DMS 273 (cell line): ENCODE data around the gene BMP6.

ENCODE experiments used
- DNase-seq: peaks from one replicate; lab custom pipeline; 2025; ENCODE audit not compliant: unreplicated experiment; lab: John Stamatoyannopoulos, UW

BMP6 gene

GRCh38 chr6:7901056-7901455 is 175.2 kb downstream of the BMP6 start:
- DNase-seq, result no peak

DNA sequence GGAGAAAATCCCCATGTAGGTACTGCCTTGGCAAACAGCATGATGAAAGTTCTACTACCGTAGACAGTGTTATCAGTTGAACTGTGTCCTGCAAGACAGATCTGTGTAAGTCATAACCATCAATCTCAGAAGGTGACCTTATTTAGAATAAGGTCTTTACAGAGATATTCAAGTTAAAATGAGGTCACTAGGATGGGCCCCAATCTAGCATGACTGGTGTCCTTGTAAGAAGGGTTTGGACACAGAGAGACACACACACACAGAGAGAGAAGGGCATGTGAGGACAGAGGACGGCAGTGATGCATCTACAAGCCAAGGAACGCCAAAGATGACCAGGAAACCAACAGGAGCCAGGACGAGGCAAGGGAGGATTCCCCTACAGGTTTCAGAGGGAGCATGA is 175.9 kb downstream of the BMP6 start:
- DNase-seq, result no peak

DNA sequence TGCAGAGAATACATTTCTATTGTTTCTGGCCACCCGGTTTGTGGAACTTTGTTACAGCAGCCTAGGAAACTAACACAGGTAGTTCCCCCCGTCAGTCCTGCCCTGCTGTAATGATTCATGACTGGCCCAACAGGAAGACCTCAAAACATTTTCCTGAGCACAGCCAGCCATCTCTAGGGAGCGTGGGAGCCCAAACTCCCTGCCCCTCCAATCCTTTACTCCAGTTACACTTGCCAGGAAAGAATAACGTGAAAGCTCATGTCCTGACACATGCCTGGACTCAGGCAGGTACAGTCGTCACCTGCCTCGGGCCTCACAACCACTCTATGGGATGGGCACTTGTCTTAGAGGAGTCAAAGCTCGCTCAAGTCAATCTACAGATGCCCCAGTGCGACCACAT is 176.3 kb downstream of the BMP6 start:
- no peak for DNase-seq

DNA sequence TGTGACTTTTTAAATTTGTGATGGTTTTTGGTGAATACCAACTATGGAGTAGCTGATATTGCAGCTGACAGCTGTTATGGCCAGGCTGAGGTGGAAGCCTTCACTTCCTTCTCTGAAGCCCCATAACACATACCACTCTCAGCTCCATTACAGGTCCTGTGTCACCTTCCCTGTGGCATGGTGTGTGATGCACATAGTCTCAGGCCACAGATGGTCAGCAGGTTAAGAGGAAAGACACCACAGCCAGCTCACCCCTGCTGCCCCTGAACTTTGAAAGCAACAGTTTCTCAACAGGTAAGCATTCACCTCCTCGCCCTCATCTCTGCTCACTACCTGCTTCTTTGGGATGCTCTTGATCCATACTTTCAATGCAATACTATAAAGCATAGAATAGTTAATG is 177.0 kb downstream of the BMP6 start:
- DNase-seq, result no peak

DNA sequence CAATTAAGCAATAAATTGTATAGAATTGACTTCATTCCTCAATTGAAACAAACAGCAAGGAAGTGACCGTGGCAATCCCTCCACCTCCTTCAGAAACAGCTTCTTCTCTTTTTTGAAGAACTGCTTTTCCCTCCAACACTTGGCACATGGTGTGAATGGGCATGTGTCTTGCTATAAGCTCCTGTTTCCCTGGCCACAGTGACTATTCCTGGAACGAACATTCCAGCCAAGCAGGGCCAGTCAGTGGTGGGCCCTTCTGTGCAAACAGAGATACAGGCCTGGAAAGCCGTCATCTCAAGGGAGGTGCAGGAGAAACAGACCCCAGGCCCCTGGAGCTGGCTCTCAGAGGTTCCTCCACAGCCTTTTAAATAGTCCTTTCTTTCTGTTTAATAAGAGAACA is 177.8 kb downstream of the BMP6 start:
- DNase-seq, result no peak

DNA sequence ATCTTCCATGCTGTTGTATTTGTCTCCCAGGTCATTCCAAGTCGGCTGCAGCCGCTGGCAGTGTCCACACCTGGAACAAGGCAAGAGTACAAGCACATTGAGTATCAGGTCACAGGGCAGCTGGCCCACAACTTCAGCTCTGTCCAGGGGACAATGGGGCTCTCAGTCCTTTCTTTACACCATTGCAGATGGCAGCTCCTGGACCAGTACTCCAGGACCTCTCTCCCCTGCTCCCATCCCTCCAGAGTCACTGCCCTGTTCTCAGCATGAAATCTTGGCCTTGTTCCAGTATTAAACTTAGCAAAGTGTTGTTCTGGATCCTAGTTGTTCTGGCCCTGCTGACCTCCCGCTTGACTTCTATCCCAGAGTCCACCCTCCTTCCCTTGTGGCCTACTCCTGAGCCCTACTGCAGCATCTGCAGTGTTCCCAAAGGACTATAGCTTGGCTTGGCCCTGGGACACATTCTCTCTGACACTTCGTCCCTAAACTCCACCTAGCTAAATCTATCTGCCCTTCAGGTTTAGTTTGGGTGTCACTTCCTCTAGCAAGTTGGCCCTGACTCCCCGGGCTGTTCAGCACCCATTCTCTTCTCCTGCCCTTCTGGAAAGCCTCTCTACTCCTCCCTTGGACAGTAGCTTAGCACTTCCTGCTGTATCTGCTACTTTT is 178.9 kb downstream of the BMP6 start:
- DNase-seq, result no peak

DNA sequence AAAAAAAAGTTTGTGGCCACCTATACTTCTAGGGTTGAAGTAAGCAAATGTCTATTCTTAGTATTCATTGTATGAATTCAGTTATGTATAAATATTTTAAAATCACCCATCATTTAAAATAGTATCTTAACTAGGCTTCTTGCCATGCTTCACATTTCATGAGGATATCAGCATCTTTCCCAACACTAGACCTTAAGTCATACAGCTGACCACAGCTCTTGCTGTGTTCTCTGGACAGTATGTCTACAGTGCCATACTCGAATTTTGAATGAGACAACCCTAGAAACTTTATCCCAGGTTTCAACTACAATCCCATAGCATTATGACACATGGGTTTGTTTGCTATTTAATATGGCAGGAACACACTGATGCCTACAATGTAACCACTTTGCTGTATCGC is 179.5 kb downstream of the BMP6 start:
- DNase-seq, result no peak

DNA sequence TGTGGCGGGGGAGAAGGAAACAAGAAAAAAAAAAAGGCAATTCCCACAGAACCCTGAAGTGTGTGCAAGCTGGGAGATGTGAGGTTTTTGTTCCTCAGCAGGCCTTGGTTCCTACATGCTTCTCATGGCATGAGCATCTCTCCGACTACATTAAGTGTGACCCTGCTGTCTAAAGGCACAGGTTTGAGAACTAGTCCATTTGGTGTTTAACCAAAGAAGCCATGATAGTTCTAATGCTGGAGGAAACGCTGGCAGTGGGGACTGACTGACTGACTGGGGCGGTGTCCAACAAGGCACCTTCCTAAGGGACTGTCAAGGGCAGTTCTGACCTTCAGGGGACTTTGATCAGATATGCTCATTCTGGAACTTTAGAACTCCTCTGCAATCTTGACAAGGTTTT is 180.8 kb downstream of the BMP6 start:
- no peak for DNase-seq

DNA sequence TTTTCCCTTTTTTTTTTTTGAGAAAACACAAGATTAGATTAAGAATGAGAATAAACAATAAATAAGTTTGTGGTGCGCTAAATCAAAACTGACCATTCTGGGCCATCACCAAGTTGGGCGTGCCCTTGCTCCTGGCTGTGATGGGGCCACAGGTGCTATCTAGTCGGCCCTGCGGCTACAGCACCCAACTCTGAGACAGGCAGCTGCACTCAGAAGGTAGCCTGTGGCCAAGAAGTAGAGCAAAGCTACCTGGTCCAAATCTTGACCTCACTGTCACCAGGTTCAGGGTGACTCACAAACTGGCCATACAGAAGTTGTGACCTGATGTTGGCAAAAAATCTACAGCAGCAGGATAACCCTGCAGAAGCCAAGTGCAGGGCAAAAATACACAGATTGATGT is 181.3 kb downstream of the BMP6 start:
- DNase-seq, result no peak

- peak; percentile 71 for DNase-seq
Measured at GRCh38 chr6:7909323-7910276, 183.7 kb downstream of the BMP6 start.

DNA sequence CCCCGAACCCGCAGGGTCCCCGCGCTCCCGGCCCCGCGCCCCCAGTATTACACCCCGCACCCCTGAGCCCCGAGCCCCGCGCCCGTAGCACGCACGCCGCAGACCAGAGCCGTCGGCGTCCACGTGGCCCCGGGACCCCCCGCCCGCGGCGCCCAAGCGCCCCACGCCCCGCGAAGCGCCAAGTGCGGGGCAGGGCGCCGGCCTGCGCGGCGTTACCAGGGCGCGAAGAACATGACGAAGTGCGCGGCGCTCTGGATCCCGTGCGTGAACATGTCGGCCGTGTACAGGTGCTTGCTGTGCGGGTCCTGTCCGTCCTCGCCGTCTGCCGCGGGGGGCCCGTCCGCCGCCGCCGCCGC is 184.4 kb downstream of the BMP6 start:
- DNase-seq, result no peak

DNA sequence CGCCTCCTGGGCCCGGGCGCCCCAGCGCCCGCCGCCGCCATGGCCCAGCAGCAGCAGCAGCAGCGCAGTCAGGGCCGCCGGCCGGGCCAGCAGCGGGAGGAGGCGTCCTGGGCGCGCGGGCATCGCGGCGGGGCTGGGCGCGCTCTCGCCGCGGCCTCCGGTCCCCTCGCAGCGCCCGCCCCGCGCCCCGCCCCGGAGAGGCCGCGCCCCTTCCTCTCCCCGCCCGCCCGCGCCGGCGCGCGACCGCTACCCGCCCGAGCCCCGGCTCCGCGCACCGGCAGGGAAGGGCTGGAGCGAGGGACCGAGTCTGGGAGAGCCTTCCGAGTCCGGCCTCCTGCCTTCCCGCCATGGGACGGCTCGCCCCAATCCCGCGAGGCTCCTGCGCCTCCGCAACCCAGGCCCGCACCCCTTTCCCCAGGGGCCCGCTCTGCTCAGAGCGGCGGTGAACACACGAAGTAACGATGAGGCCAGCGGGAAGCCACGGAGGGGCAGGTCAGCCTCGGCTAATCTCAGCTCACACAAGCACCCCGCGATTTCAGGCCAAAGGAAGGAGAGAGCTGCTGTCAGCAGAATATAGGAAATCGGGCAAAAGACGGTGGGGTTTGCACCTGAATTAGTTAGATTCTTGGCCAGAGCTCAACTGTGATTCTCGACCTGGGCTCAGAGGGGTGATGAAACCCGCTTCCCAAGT is 184.9 kb downstream of the BMP6 start, which contains the start of gene TXNDC5:
TXNDC5 (minus strand) TSS at position 135 of the 691 bp plus-strand sequence; CDS start at position 123, 12 bp downstream.
- DNase-seq, result peak; percentile 91

DNA sequence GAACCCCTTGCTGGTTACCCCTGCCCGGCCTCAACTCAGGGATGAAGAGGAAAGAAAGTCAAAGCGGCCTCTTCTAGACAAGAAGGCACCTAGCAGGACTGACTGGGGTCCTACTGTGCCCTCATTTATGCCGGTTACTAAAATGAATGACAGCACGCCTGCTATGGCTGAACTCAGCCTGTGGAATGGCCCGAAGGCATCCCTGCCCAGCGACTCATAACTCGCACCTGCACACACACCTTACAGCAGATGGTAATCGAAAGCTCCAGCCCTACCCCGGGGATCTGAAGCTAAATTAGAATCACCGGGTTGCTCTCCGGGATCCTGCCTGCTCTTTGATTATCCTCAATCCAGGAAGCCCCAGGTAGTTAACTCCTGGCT is 185.4 kb downstream of the BMP6 start:
- no peak for DNase-seq

GRCh38 chr6:7912024-7912423 is 186.1 kb downstream of the BMP6 start:
- DNase-seq, result no peak

DNA sequence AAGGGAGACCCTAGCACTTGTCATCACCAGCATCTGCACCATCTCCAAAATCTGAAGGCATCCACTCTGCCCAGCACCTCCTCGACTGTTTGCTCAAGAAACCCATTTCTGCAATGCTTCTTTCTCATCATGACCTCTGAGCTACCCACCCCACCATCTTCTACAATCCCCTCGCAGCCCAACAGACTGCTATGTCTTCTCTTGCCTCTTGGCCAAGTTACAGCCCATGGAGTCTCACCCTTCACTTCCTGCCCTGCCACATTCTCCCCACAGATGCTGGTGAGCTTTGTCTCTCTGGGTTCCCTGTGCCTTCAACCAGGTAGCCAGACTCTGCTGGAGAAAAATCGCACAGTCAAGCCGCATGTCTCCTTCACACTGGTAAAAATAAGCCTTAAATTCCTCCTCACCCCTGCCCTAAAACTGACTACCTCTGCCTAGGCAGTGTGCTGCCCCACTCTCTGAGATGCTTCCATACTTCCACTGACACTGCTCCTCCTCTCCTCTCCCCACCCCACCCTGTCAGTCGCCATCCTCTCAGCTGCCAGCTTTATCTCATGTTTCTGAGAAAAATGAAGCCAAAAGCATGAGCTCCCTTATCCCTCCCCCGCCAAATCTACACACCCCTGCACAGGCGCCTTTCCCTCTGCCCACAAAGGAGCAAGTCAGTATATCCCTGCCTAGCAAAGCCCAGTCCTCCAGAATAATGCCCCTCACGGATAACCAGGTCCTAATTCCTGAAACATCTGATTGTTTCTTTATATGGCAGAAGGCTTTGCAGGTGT is 187.0 kb downstream of the BMP6 start:
- DNase-seq, result no peak

DNA sequence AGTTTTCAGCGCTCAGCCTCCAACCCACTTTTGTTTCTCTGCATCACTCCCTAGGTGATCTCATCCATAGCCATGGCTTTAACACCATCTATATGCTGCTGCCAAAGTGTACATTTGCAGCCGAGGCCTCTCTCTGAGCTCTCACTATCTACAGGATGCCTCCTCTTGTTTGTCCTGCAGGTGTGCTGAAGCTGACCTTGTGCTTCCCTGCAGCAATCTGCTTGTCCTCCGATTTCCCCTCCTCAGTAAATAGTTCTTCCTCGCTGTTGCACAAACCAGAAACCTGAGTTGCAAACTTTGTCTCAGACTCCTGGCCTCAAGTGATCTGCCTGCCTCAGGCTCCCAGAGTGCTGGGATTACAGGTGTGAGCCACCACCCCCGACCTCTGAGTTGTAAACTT is 188.4 kb downstream of the BMP6 start:
- DNase-seq, result no peak

- no peak for DNase-seq
Measured at GRCh38 chr6:7914991-7915789, 189.3 kb downstream of the BMP6 start.

DNA sequence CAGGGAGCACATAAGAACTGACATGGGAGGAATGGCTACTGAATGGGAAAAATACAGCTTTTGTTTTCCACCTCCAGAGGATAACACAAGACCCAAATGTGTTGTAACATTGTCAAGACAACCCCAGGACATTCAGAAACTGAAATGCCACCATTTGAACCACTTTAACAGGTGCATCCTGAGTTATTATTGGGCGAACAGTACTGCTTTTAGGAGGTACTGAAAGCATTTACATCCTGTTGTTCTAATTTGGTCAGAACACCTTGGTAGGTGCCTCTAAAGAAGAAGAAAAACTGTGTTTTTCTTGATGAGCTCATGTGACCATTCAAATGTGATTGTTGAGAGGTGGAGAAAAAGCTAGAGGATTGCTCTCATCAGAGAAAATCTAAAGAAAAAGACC is 191.1 kb downstream of the BMP6 start:
- no peak for DNase-seq

DNA sequence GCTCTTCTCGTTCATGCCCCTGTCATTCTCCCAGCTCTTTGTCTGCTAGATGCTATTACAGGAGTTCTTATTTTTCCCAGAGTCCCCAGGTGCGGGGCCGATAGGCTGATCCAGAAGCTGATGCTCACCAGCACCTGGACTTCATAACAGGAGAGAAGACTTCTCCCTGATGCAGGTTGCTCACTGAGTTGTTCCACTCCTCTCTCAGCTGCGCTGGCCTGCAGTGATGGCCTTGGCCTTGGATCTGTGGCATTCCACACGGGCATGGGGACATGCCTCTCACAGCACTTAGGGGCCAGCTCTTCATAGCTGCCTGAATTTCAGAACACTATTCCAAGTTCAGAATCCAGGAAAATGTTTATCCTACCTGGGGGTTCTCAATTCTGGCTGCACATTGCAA is 191.8 kb downstream of the BMP6 start:
- DNase-seq, result no peak

GRCh38 chr6:7918403-7918802 is 192.5 kb downstream of the BMP6 start:
- DNase-seq, result no peak
